SK-N-MC (cell line): Measurements from ENCODE around the gene DROSHA.

Experiments
- EZH2 ChIP-seq: fragments of 200-600 bp; sonication (generic); IDR thresholded peaks from one replicate; pipeline ENCODE4 v1.6.1; 2017; ENCODE audit warnings: antibody characterized with exemption
- POLR2AphosphoS5 ChIP-seq: IDR thresholded peaks from 2 replicates; pipeline ENCODE4 v1.6.1; 2012; ENCODE audit warnings: mild to moderate bottlenecking, low read depth, low read length, borderline replicate concordance

GRCh38 chr5:31378136-31378535, 153.8 kb downstream of the DROSHA start:
- TF ChIP-seq EZH2 (no peak), POLR2AphosphoS5 (no peak)
